CD4-positive, alpha-beta T cell treated with Interferon gamma for 1 hour (primary cell): Measurements from ENCODE around the gene FRMD4A.

Source experiments
- DNase-seq: peaks from one replicate; pipeline ENCODE4 v3.0.0-alpha.2; 2020

Gene FRMD4A

GRCh38 chr10:14336736-14337135 lies 6.0 kb upstream of the FRMD4A start:
- no peak for DNase-seq

- DNase-seq: no peak
Measured at GRCh38 chr10:14334771-14335170, 4.0 kb upstream of the FRMD4A start.

GRCh38 chr10:14333606-14334005 lies 2.9 kb upstream of the FRMD4A start:
- DNase-seq: no peak

GRCh38 chr10:14332903-14333302 lies 2.2 kb upstream of the FRMD4A start:
- DNase-seq: no peak

DNA sequence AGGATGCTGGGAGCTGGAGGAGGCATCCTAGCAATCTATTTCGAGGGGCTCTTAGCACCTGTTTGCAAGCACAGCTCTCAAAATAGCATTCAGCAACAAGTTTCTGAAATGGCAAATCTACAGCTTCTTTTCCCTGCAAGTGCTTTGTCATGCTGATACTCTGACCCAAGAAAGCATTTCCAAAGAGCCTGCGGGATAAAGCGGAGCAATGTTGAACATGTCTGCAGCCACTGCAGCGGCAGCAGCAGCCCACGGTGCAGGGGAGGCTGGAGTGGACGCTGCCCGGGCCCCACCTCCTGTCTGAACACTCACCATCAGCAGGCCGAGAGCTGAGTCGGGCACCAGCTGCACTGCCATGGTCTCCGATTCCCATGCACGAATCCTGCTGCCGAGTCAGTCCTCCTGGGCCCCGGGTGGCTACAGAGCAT lies 964 bp downstream of the FRMD4A start:
- DNase-seq: no peak

DNA sequence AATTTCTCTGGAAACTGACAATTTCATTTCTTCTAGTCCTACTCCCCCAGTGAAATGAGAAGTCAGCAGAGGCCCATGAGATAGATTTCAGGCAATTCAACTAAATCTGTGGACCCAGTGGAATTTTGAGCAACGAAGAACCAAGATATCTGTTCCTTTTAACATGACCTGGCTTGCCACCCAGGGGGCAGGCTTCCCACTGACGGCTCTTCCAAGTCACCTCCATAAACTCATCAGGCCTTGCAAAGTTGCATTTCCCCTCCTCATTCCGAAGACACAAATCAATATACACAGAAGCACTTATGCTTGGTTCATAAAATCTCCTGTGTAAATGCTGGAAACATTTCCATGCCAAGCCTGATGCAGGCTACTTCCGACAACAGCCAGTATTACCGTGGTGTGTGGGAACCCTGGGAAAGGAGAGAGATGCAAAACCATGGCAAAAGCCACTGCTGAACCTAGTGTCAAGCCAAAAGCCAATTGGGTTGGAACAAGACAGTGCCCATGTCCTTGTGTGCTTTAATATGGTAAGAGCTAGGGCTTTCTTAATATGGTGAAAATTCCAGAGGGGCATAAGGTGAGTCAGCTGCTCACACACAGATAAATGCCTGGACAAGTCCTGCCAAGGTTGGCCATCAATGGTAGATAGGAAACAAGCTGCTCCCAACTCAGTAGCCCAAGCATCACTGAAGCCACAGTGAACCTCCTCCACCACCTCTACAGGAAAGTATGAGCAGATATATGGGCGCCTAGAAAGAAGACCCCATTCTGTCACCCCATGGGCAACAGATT lies 1.6 kb downstream of the FRMD4A start:
- DNase-seq: no peak

DNA sequence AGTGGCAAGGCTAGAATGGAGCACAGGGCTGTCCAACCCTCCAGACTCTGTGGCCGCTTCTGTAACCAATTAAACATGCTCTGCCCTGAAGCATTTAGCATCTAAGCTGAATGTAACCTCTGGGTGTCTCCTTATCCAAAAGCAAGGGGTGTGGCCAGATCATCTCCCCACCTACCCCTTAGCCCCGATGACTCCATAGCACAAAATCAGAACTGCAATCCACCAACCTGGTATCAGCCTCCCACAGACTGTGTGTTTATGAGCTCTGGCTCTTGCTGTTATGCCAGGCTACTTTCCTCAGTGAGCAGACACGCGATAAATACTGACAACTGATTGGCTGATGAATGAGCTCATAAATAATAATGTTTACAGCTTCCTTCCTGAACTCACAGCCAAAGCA lies 3.2 kb downstream of the FRMD4A start:
- DNase-seq: no peak

- no peak for DNase-seq
Measured at GRCh38 chr10:14326581-14326980, 4.1 kb downstream of the FRMD4A start.

- DNase-seq: peak; percentile 5
Measured at GRCh38 chr10:14325325-14325955, 5.3 kb downstream of the FRMD4A start.

GRCh38 chr10:14322526-14323188 lies 8.1 kb downstream of the FRMD4A start:
- no peak for DNase-seq

DNA sequence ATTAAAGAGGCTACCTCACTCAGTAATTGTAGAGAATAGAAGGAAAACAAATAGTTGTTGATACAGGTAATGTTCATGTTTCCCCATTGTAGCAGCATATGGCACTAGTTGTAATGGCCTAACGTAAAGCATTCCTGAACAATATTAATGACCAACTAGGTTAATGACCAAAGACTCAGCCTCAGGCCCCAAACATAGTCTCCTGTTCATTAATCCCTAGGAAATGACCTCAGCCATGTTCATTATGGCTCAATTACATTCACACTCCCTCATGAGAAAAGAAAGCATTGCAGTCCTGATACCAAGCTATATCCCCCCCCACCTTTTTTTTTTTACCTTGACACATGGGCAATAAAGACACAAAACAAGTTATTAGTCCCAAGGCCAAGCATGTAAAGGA lies 12.7 kb downstream of the FRMD4A start:
- DNase-seq: no peak

DNA sequence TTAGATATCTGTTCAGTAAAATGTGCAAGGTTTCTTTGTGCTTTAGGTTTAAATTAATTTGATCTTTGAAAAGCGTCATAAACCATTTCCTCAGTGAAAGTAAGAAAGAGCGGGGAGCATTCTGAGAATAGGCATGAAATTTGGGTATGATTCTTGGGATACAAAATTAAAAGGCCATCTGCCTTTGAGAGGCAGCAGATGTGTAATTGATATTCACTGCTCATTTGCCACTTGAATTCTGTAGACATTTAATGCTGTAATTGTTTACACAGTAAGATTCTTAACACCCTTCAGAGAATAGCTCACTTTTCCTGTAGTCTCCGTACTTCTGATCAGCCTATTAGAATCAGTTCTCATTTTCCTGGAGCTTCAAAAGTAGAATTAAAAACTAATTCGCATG lies 18.7 kb downstream of the FRMD4A start:
- no peak for DNase-seq

- no peak for DNase-seq
Measured at GRCh38 chr10:14311206-14311957, 19.3 kb downstream of the FRMD4A start.

DNA sequence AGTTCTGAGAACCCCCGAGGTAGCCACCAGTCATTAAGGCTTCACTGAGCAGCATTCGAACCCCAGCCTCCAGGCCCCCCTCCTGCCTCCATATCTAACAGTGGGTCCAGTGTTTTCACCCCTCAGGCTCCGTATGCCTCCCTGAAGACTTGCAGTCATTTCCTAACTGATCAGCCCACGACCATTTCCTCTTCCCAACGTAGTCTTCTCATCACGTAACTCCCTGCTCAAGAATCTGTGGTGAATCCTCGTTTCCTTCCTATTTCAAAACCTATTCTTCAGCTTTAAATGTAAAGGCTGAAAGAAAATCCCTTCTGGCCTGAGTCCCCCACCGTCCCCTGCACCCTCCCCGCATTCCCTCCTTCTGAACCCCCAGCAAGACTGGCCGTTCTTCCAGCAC lies 21.1 kb downstream of the FRMD4A start:
- no peak for DNase-seq

- DNase-seq: no peak
Measured at GRCh38 chr10:14306190-14306589, 24.5 kb downstream of the FRMD4A start.

DNA sequence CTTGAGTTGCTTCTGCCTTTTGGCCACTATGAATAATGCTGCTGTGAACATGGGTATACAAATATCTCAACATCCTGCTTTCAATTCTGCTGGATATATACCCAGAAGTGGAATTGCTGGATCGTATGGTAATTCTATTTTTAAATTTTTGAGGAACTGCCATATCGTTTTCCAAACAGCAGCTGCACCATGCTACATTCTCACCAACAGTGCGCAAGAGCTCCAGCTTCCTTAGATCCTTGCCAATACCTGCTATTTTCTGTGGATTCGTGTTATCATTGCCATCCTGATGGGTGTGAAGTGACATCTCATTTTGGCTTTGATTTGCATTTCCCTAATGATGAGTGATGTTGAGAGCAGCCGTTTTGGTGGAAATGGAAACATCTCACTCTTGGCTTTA lies 26.7 kb downstream of the FRMD4A start:
- no peak for DNase-seq

GRCh38 chr10:14302035-14302434 lies 28.7 kb downstream of the FRMD4A start:
- no peak for DNase-seq

DNA sequence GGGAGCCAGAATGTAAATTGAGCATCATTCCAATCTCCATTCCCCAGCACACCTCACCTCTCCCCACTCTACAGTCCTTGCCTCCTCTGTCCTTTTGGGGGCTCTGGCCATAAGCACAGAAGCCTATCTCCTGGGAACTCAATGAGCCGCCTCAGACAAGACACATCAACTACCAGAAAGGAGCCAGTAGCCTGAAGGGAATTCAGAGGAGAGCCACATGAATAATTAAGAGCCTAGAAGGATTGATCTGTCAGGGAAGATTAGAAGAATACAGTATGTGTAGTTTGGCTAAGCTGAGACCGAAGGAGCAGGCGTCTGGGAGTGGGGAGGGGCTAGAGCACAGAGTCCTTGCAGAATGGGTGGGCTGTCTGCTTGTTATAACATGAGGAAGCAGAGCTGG lies 31.2 kb downstream of the FRMD4A start:
- no peak for DNase-seq

GRCh38 chr10:14296065-14296709 lies 34.5 kb downstream of the FRMD4A start:
- DNase-seq: no peak

- no peak for DNase-seq
Measured at GRCh38 chr10:14294347-14295059, 36.2 kb downstream of the FRMD4A start.

GRCh38 chr10:14293526-14293925 lies 37.2 kb downstream of the FRMD4A start:
- DNase-seq: no peak

GRCh38 chr10:14291296-14291695 lies 39.4 kb downstream of the FRMD4A start:
- DNase-seq: no peak
